Jurkat, Clone E6-1 (cell line): ENCODE results near the gene CUX1.
"Not testable (repeated sequence)": the region's sequence is repeated elsewhere in the genome, so short reads cannot be mapped to it uniquely, and the experiment has no call there.

Source experiments
- DNase-seq: peaks from one replicate; pipeline ENCODE4 v3.0.0-alpha.2; 2011; ENCODE audit warnings: low read depth, low spot score
- H3K4me3 ChIP-seq: 2 replicates; pipeline ENCODE4 v1.5.1; 2011; ENCODE audit warnings: mild to moderate bottlenecking, low read length, control low read depth, moderate library complexity

CUX1 gene

DNA sequence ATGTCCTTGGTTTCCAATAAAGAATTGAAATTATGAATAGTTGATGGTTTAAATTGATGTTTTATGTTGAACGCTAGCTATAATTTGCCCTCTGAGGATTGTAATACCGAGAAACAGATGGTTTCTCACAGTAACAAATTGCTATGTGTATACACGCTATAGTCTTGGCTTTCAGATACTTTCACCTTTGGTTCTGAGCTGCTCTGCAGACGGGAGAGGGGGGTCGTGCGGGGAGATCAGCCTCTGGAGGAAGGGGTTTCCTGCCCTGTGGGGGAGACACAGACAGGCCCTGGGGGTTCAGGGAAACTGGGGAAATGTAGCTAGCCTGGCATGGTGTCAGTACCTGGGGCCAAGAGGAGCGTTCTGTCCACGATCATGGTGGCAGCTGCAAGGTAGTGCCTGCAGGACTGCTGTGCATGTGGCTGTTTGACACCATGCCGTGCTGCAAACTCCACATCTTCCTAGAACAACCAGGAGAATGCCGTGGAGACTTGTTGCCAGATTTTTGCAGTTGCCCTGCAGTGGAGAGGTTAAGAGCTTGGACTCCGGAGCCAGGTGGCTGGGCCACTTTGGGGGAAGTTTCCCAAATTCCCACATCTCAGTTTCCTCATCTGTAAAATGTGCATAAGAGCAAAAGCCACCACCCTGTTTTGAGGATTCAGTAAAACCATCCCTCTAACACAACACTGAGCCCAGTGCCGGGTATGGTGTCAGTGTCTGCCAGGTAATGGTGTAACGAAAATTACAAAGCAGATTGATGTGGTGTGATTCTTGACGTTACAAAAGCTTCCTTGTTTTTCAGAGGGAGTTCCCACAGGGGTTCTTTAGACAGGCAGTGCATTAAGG is 167.9 kb downstream of the CUX1 start:
- peak overlapping the region; percentile 50 for H3K4me3 ChIP-seq
- peak; percentile 80 for DNase-seq

DNA sequence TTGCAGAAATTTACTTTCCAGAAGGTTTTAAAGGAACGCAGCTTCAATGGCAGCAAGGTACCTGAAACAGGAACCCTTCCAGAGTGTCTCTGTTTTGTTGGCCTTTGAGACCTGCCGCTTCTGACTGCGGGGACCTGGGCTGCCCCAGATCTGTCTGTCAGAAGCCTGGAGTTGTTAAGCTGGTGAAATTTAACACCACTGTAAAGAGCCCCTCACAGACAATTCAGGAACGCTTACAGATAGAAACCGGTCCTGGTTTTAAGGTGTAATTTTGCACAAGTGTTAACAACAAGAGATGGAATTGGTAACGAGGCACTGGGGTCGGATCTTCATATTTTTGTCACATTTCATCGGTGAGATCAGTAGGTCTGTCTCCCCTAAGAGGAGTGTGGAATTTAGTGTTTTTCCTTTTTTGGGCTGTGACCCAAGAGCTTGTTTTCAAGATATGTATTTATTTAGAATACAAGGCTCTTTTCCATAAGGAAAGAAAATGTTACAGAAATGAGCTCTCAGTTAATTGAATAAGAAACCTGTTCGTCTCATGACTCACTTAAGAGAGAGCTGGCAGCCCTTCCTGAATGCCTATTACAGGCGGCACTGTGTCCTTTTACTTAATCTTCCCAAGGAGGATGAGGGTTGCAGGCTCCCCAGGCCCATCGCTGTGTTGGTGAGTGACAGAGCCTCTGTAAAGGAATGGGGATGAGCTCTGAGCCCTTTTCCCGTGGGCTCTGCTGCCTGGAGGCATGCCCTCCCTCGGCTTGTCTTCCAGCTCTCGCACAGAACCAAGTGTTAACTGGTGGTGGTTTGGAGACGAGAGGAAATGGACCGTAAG is 168.7 kb downstream of the CUX1 start:
- no peak for DNase-seq
- peak overlapping the region; percentile 50; the same call in 1 of the 2 replicates for H3K4me3 ChIP-seq

DNA sequence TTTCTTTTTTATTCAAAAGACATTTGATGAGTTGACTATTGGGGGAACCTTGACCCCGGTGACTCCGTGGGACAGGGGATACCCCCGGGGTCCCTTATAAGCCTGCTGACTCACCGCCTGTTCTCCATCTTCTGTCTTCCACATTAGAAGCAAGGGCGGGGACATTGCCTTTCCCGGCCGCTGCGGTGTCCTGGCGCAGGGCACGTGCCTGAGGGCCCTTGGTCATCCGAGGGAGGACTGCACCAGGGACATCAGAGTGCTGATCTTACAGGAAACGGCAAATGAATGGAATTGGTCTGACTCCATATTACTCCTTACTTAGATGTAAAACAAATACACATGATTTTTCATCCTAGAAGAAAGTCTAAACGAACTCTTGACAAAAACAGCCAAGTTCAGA is 170.1 kb downstream of the CUX1 start:
- H3K4me3 ChIP-seq, result no peak overlapping the region
- DNase-seq, result no peak

DNA sequence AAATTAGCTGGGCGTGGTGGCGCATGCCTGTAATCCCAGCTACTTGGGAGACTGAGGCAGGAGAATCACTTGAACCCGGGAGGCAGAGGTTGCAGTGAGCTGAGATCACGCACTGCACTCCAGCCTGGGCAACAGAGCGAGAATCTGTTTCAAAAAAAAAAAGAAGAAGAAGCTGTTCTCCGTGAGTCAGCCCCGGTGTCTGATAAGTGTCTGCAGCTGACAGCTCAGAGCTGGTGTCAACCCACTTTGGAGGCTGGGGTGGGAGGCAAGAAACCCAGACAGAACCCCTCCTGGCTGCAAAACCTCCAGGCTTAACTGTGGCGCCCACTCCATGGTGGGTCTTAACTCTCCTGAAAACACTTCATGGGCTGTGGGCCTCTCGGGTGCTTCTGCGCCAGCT is 170.6 kb downstream of the CUX1 start:
- H3K4me3 ChIP-seq, result not testable (repeated sequence)

DNA sequence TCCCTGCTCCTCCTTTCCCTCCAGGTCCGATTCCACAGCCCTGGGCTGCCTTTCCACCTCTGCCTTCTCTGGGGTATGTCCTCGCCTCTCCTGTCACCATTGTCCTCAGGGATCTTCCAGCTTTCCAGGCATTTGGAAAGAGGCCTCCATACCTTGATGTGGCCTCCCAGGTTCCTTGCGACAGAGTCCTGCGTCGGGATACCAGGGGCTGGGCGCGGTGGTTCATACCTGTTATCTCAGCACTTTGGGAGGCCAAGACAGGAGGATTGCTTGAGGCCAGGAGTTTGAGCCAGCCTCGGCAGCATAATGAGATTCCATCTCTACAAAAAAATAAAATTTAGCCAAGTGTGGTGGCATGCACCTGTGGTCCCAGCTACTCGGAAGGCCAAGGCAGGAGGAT is 171.1 kb downstream of the CUX1 start:
- H3K4me3 ChIP-seq, result no peak overlapping the region
- no peak for DNase-seq

More for the DNA sequence above, 170.6 kb downstream of the CUX1 start:
- DNase-seq, result not testable (repeated sequence)

DNA sequence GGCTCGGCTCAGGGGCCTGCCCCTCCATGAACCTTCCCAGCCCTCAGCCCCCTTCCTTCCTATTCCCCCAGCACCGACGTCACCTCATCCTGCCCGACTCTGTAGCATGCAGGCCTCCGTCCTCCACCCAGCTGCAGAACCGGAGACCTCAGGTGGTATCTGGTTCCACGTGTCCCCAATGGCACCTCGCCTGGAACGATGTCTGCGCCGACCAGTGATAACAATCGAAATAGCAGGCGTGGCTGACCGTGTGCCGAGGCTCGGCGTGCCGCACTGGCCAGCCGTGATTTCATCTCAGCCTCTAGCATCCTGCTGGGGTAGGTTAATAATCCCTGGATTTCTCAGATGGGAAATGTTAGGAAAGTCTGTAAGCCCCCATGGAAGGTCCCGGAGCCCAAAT is 171.7 kb downstream of the CUX1 start:
- no peak overlapping the region for H3K4me3 ChIP-seq
- no peak for DNase-seq

DNA sequence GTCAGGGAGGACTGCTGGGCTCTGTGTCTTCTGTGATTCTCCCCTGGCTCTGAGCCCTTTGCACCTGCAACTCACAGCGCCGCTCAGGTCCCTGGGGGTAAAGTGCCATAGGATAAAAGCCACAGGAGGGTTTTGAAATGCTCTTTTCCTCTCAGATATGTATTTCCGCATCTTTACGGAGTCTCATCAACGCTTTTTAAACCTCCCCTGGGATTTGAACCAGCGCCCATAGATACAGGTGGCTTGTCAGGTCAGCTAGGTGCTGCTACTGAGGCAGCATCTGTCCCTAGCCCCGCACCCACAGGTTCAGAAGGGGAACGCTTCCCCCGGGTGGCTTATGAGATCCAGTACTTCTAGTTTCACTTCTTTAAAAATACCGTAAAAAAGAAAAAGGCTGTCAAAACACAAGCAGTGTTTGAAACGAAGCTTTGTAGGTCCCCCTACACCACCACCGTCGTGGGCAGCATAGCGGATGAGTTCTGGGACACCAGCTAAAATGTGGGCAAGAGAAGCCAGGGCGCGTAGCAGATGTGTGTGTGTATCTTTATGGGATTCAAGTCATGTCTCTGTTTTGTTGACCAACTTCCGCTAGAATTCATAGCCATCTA is 173.5 kb downstream of the CUX1 start:
- DNase-seq, result peak; percentile 80
- peak overlapping the region; percentile 42 for H3K4me3 ChIP-seq

DNA sequence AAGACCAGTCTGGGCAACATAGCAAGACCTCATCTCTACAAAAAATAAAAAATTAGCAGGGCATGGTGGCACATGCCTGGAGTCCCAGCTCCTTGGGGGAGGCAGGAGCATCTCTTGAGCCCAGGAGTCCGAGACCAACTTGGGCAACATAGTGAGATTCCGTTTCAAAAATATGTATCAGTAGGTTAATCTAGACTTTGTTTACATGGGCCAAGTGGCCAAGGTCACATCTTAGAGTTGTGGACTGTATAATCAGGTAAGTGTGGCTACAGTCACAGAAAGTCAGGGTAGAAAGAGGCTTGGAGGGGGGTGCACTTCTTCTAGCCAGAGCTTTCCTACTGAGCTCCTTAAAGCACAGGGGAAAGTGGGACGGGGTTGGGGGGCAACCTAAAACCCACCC is 174.4 kb downstream of the CUX1 start:
- H3K4me3 ChIP-seq, result no peak overlapping the region
- DNase-seq, result no peak

DNA sequence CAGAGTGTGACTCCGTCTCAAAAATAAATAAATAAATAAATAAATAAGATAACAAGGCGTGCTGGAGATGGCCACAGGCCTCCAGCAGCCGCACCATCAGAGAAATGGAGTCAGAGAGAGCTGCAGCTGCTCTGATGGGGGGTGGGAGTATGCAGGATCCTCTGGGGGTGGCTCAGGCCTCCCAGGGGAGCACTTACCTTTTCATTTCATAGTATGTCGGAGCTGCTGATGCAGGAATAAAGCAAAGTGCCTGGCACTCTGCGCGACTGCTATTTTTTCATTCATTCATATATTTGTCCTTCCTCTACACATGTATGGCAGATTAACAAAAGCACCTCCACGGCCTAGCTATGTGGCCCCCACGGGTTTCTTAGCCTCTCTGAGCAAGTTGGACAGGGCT is 175.9 kb downstream of the CUX1 start:
- no peak for DNase-seq
- no peak overlapping the region for H3K4me3 ChIP-seq

DNA sequence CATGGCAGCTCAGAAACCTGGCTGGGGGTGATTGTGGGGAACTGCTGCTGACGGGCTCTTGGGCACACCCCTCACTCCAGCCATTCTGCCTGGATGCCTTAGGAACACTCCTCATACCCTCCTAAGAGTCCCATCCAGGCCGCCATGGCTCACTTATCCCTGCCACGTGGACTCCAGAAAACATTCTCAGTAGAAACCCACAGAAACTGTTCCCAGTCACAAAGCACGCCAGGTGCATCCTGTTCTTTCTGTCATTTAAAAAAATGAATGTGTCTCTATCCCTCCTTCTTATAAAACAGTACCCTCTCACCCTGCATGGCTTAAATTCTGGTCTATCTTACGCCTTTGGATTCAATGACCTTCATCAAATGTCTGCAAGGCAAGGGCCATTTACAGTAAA is 177.7 kb downstream of the CUX1 start:
- peak; percentile 84 for DNase-seq
- H3K4me3 ChIP-seq, result no peak overlapping the region

DNA sequence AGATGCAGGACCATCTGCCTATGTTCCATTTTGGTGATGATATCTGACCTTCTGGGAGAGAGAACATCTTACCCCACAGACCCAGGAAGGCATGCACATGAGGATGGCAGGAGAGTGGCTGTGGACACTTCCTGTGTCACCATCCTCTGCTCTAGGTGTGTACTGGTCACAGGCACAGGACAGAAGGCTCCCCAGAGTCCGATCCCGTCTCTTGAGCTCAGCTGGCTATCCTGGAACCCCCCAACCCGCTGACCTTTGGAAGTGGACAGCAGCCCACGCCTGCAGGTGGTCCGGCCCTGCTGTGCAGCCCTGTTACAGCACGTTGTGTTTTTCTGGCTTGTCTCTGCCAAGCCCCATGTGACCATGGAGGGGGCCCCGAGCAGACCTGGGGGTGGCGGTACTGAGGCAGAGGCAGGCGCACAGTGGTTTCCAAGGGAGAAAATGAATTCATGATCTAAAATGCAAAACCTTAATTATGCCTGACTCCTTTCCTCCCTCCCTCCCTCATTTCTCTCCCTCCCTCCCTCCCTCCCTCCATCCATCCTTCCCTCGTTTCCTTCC is 178.8 kb downstream of the CUX1 start:
- no peak for DNase-seq
- no peak overlapping the region for H3K4me3 ChIP-seq

DNA sequence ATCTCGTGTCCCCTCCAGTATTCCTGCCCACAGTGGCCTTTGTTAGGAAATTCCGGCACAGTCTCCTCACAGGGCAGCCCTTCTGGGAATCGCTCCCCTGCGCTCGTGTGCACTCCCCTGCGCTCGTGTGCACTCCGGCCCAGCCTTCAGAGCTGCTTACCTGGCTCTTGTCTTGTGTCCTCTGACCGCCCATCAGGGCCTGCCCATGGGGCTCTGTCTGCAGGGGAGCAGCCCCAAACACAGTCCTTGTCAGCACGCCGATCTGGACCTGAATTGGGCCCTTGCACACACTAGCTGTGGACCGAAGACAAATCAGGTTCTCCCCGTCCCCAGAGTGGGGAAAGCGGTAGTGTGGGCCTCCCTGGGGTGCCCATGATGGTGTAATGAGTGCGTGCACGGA is 179.4 kb downstream of the CUX1 start:
- H3K4me3 ChIP-seq, result no peak overlapping the region
- no peak for DNase-seq

DNA sequence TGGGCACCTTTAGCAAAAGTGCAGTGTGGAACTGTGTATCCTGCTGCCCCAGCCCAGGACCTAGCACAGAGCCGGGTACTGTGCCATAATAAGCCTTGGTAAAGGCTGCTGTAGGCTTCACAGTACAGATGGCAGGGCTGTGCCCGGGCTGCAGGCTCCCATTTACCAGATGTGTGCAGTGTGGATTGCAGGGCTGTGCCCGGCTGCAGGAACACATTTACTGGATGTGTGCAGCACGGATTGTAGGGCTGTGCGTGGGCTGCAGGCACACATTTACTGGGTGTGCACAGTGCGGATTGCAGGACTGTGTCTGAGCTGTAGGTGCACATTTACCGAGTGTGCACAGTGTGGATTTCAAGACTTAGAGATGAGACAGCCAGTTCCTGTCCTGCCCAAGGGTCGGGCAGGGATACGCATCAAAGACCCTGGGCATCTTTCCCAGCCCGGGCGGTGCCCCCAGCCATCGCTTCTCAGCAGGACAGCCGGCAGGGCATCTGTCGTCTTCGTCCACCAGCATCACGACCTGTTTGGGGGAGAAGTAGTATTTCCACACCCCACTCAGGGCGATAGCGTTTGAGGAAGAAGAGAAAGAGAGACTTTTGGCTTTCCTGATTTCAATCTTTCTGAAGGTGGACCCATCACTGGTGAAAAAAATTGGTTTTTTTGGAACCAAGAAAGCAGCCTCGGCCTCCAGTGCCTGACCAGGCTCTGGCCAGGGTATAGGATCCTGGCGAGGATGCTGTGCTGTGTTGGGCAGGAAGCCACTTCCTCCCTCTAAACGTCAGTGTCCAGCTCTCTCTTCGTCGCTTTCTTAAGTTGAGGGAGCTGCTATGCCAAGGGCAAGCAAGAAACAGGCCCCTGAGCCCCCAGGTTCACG is 180.8 kb downstream of the CUX1 start:
- no peak for DNase-seq
- no peak overlapping the region for H3K4me3 ChIP-seq

DNA sequence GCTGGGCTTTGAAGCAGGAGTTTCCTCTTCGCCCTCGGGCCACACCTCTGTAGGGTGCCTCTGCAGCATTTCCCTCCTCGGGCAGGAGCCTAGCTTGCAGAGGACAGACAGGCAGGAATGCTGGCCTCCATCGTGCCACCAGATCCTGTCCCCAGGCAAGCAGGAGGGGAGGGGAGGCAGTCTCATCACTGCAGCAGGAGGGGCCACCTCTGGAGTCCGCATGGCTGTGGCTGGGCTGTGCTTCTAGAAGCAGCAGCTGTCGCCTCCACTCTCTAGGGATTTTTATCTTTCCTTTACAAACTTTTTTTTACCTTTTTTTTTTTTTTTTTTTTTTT is 181.4 kb downstream of the CUX1 start:
- no peak overlapping the region for H3K4me3 ChIP-seq
- no peak for DNase-seq

DNA sequence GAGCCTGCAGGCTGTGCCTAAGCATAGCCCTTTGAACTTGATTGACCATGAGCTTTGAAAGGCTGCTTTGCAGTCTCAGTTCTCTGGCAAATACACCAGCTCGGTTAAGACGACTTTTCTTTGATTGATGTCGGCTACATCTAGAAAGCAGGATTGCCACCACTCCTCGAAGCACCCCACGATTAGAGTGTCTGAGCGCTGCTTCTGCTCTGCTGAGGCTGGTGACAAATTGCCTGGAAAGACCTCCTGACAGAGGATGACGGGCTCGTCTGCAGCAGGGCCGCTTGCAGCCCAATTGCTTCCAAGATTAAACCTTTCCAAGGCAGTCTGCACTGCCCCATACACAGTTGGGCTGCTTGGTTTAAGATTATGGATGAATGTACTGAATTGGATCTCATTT is 182.0 kb downstream of the CUX1 start:
- H3K4me3 ChIP-seq, result no peak overlapping the region
- DNase-seq, result no peak

DNA sequence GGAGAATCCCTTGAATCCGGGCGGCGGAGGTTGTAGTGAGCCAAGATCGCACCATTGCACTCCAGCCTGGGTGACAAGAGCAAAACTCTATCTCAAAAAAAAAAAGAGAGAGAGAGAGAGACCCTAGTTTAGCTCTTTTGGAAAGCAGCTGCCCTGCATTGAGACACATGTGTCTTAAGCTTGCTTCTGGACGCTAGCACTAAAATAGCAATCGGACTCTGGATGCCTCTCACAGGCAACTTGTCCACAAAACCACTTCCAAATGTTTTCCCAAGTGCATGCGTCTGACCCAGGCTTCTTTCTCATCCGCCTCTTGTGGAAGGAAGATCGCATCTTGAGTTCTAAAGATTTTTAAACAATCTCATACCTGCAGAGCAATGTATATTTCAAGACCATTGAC is 182.7 kb downstream of the CUX1 start:
- DNase-seq, result no peak
- no peak overlapping the region for H3K4me3 ChIP-seq

DNA sequence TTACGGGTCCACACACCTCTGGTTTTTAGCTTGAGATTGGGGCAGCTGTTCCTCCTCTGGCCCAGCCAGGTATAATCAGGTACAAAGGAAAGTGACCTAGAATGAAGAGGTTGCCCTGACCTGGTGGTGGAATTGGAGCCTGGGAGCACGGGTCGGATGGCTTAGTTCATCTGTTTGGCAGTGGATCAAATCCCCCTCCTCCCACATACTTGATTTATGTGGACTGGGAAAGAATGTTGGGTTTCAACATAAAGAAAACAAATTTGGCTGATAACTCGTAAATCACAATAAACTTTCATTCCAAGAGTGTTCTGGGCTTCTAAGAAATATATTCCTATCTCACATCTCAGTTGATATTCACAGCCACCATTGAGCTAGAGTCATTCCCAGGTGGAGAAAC is 186.8 kb downstream of the CUX1 start:
- no peak for DNase-seq
- H3K4me3 ChIP-seq, result no peak overlapping the region

DNA sequence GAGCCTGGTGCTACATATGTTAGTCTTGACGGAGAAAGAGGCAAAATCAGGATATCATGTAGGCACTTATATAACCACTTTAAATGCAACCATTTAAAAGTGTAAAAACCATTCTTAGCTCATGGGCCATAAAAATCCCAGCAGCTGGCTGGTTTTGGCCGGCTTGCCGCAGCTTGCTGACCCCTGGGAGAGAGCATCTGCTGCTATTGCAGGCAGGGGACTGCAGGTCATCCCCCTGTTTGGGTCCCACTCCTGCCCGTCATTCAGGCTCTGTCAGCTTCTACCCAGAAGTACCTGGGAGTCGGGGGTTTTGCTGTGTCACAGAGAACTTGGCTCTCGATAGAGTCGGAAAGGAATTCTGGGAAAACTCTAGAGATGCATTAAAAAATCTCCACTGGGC is 187.4 kb downstream of the CUX1 start:
- no peak overlapping the region for H3K4me3 ChIP-seq
- no peak for DNase-seq

DNA sequence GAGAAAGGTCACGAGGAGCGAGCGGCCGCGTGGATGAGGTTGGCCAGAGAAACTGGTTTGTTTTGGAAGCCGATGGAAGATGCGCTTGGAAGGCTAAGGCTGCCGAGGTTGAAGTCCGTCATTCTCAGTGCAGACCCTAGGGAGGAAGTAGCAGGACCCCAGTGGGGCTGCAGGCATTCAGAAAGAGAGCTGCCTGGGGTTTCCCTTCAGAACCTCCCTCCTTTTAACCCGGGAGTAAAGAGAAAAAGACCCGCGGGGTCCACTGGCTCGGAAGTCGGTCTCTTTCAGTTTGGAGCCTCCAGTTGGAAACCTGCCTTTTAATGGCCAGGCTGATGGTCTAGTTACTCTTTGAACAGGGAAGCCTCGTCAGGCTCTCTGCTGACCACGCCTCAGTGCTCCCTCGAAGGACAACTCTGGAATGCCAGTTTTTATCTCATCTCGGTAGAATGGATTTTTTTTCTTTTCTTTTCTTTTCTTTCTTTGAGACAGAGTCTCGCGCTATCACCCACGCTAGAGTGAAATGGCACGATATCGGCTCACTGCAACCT is 188.6 kb downstream of the CUX1 start:
- H3K4me3 ChIP-seq, result no peak overlapping the region
- DNase-seq, result no peak
